SK-N-SH (cell line): ENCODE results near the gene ATXN2. TPM values are rescaled to one million over a fixed set of nuclear protein-coding genes. Genes with fewer than 3 reads are reported as not detected.
"Not testable (repeated sequence)": the region's sequence is repeated elsewhere in the genome, so short reads cannot be mapped to it uniquely, and the experiment has no call there.

Experiments
- CTCF ChIA-PET: fragments of 300-600, 350-600 bp; formaldehyde crosslinking; extraction: SDS; loops from one replicate; lab custom pipeline; 2021; lab: Yijun Ruan, JAX
- POLR2A ChIA-PET: fragments of 350-600 bp; sonication (Branson Sonifier 250); formaldehyde crosslinking; extraction: SDS; loops from one replicate; lab custom pipeline; 2020; ENCODE audit warnings: antibody characterized with exemption, inconsistent platforms; lab: Yijun Ruan, JAX
- DNase-seq: peaks from one replicate; pipeline ENCODE4 v3.0.0; 2012
- H2AFZ ChIP-seq: fragments of 200-600 bp; sonication (generic); 2 replicates; pipeline ENCODE4 v1.8.1; 2016; ENCODE audit warnings: antibody characterized with exemption, mild to moderate bottlenecking, low read depth
- H3F3A ChIP-seq: fragments of 200-600 bp; sonication (generic); replicated peaks from 2 replicates; pipeline ENCODE3; 2016; ENCODE audit warnings: antibody characterized with exemption, mild to moderate bottlenecking; ENCODE audit not compliant: insufficient read depth
- H3K27ac ChIP-seq, 2 experiments: fragments of 200-500 bp in 1 of 2; fragments of 200-600 bp in 1 of 2; sonication (Bioruptor generic) in 1 of 2; sonication (generic), shearing (Covaris generic) in 1 of 2; 2 replicates each; pipeline versions ENCODE4 v1.5.1 to v1.6.1; 2014 to 2016; ENCODE audit warnings: low read depth in 2 of 2, inconsistent platforms in 1 of 2, low read length in 1 of 2, mild to moderate bottlenecking in 1 of 2, mixed read lengths in 1 of 2
- H3K27me3 ChIP-seq: fragments of 200-600 bp; sonication (generic), shearing (Covaris generic); 2 replicates; pipeline ENCODE4 v1.6.1; 2016; ENCODE audit warnings: mixed run types; ENCODE audit not compliant: insufficient read depth
- H3K36me3 ChIP-seq, 2 experiments: fragments of 200-500 bp in 1 of 2; fragments of 200-600 bp in 1 of 2; sonication (Bioruptor generic) in 1 of 2; sonication (generic) in 1 of 2; replicated peaks in 1 of 2; 2 replicates each; pipeline versions ENCODE3 to v1.5.1; 2014 to 2016; ENCODE audit warnings: low read length in 1 of 2, mild to moderate bottlenecking in 1 of 2; ENCODE audit not compliant: insufficient read depth in 2 of 2, control insufficient read depth in 1 of 2
- H3K4me1 ChIP-seq, 2 experiments: fragments of 200-500 bp in 1 of 2; fragments of 200-600 bp in 1 of 2; sonication (Bioruptor generic) in 1 of 2; sonication (generic), shearing (Covaris generic) in 1 of 2; 2 replicates each; pipeline versions ENCODE4 v1.5.1 to v1.6.1; 2014 to 2016; ENCODE audit warnings: low read depth in 1 of 2, low read length in 1 of 2, mixed run types in 1 of 2; ENCODE audit not compliant: insufficient read depth in 2 of 2, control insufficient read depth in 1 of 2
- H3K4me2 ChIP-seq: fragments of 200-600 bp; sonication (generic), shearing (Covaris generic); 2 replicates; pipeline ENCODE4 v1.6.1; 2017; ENCODE audit warnings: mixed run types
- H3K4me3 ChIP-seq, 2 experiments: fragments of 200-500 bp in 1 of 2; fragments of 200-600 bp in 1 of 2; sonication (Bioruptor generic) in 1 of 2; sonication (generic), shearing (Covaris generic) in 1 of 2; 2 replicates each; pipeline versions ENCODE4 v1.5.1 to v1.8.1; 2014 to 2016; ENCODE audit warnings: low read depth in 2 of 2, inconsistent platforms in 1 of 2, low read length in 1 of 2, mild to moderate bottlenecking in 1 of 2, mixed read lengths in 1 of 2, moderate library complexity in 1 of 2
- H3K79me2 ChIP-seq: fragments of 200-600 bp; sonication (generic); 2 replicates; pipeline ENCODE4 v1.8.1; 2017; ENCODE audit warnings: mild to moderate bottlenecking; ENCODE audit not compliant: insufficient read depth
- H3K9ac ChIP-seq: fragments of 200-600 bp; sonication (generic); 2 replicates; pipeline ENCODE4 v1.6.1; 2017; ENCODE audit warnings: mixed run types
- H3K9me2 ChIP-seq: fragments of 200-600 bp; sonication (generic); 2 replicates; pipeline ENCODE4 v1.6.1; 2017; ENCODE audit warnings: mixed run types
- H3K9me3 ChIP-seq: fragments of 200-600 bp; sonication (generic); 2 replicates; pipeline ENCODE4 v1.6.1; 2017; ENCODE audit warnings: mixed run types, mild to moderate bottlenecking, moderate library complexity
- H4K20me1 ChIP-seq: fragments of 200-600 bp; sonication (generic); 2 replicates; pipeline ENCODE4 v1.6.1; 2017; ENCODE audit warnings: mild to moderate bottlenecking, mixed run types; ENCODE audit not compliant: insufficient read depth
- CHD2 ChIP-seq: fragments of 150-350 bp; IDR thresholded peaks from 2 replicates; pipeline ENCODE4 v1.6.1; 2018; ENCODE audit warnings: low read length; ENCODE audit not compliant: partially characterized antibody
- EZH2phosphoT487 ChIP-seq: fragments of 200-600 bp; sonication (generic); IDR thresholded peaks from 2 replicates; pipeline ENCODE4 v1.6.1; 2017; ENCODE audit warnings: low read depth, mixed run types, mild to moderate bottlenecking, antibody characterized with exemption, moderate library complexity, borderline replicate concordance
- FOSL2 ChIP-seq: IDR thresholded peaks from 2 replicates; pipeline ENCODE4 v1.4.0; 2012; ENCODE audit warnings: low read depth, mild to moderate bottlenecking, moderate library complexity, borderline replicate concordance
- FOXJ3 ChIP-seq: sonication (generic); formaldehyde crosslinking; IDR thresholded peaks from 2 replicates; pipeline ENCODE4 v1.5.1; 2020; ENCODE audit warnings: mild to moderate bottlenecking, missing genetic modification reagents
- FOXM1 ChIP-seq: IDR thresholded peaks from 2 replicates; pipeline ENCODE4 v1.4.0; 2012; ENCODE audit warnings: low read depth, mild to moderate bottlenecking
- GABPA ChIP-seq: IDR thresholded peaks from 2 replicates; pipeline ENCODE4 v1.4.0; 2012; ENCODE audit warnings: low read depth, mild to moderate bottlenecking
- GATA2 ChIP-seq: sonication (generic); formaldehyde crosslinking; IDR thresholded peaks from 2 replicates; pipeline ENCODE4 v1.5.0; 2020; ENCODE audit warnings: mild to moderate bottlenecking, missing genetic modification reagents
- MXI1 ChIP-seq: IDR thresholded peaks from 2 replicates; pipeline ENCODE4 v1.6.1; 2012; ENCODE audit warnings: mild to moderate bottlenecking, low read depth, low read length, improper control_type of control experiment
- NFIC ChIP-seq: IDR thresholded peaks from 2 replicates; pipeline ENCODE4 v1.4.0; 2012; ENCODE audit warnings: borderline replicate concordance
- RFX5 ChIP-seq: IDR thresholded peaks from 2 replicates; pipeline ENCODE4 v1.6.1; 2012; ENCODE audit warnings: mild to moderate bottlenecking, improper control_type of control experiment, low read length
- TCF12 ChIP-seq: IDR thresholded peaks from 2 replicates; pipeline ENCODE4 v1.4.0; 2012
- TEAD4 ChIP-seq: IDR thresholded peaks from 2 replicates; pipeline ENCODE4 v1.4.0; 2012; ENCODE audit warnings: mild to moderate bottlenecking, borderline replicate concordance; ENCODE audit not compliant: insufficient read depth
- USF1 ChIP-seq: IDR thresholded peaks from 2 replicates; pipeline ENCODE4 v1.4.0; 2012; ENCODE audit warnings: low read depth, borderline replicate concordance
- WGBS: methylation state at CpG from one replicate; pipeline ENCODE4 v1.1.6; 2017; ENCODE audit warnings: low lambda C conversion rate; 5-methylcytosine and 5-hydroxymethylcytosine counted together
- polyA plus RNA-seq, 3 experiments: library from polyadenylated mRNA; depleted of rRNA; stranded (reverse); fragments of >200 nt; gene quantifications; 2 replicates each; pipeline ENCODE4 v1.2.3, GENCODE V29; 2012

ATXN2 gene
- polyA plus RNA-seq, 1 of the 3 experiments (the other 2 are of a cell fraction) = 35.7 TPM

- Histone ChIP-seq H3K79me2 (peaks cover 35% of the 10 kb centered on the region; the same call in 1 of the 2 replicates), H3K9me2 (no peaks in the 10 kb centered on the region), H3K4me3 (no peak overlapping the region), H3K36me3 (peaks cover 81 to 91% of the 10 kb centered on the region in 2 experiments), H3K27me3 (no peaks in the 10 kb centered on the region), H2AFZ (no peak overlapping the region), H3K27ac (no peak overlapping the region), H3K4me1 (no peaks in the 10 kb centered on the region), H3F3A (peaks cover 11% of the 10 kb centered on the region), H3K4me2 (no peak overlapping the region), H3K9me3 (no peaks in the 10 kb centered on the region), H3K9ac (no peak overlapping the region), H4K20me1 (no peaks in the 10 kb centered on the region)
- POLR2A ChIA-PET = no interaction called here
- CTCF ChIA-PET = interaction anchor here (1.2 to 1.5 kb wide), 3 partner anchors 8 to 122 kb away, joined by 5 read pairs; no protein-coding TSS in a partner anchor
- no peak for TF ChIP-seq GATA2 (CRISPR knock-in tag)
- no peak for TF ChIP-seq TEAD4
- no peak for TF ChIP-seq FOXJ3
- no peak for TF ChIP-seq FOSL2
- no peak for TF ChIP-seq CHD2
- no peak for TF ChIP-seq RFX5
- no peak for TF ChIP-seq FOXM1
- TF ChIP-seq EZH2phosphoT487 = no peak
- no peak for TF ChIP-seq TCF12
- TF ChIP-seq USF1 = no peak
- TF ChIP-seq MXI1 = no peak
- TF ChIP-seq GABPA = no peak
- TF ChIP-seq NFIC = no peak
- DNase-seq = no peak
Measured at GRCh38 chr12:111519083-111519482, 80.0 kb downstream of the ATXN2 start.

- H3K4me2 ChIP-seq, H3K27ac ChIP-seq, H3K9me2 ChIP-seq, H2AFZ ChIP-seq, H4K20me1 ChIP-seq, H3K9ac ChIP-seq, H3K4me1 ChIP-seq, POLR2A ChIA-PET, H3K27me3 ChIP-seq, H3K9me3 ChIP-seq, H3K4me3 ChIP-seq, DNase-seq: not testable (repeated sequence)
- CTCF ChIA-PET = interaction anchor here (1.0 to 1.6 kb wide), 2 partner anchors 22 to 111 kb away, joined by 6 read pairs; no protein-coding TSS in a partner anchor
- Histone ChIP-seq H3K79me2 (peaks cover 27% of the 10 kb centered on the region), H3K36me3 (peaks cover 47 to 80% of the 10 kb centered on the region in 2 experiments), H3F3A (peaks cover 15% of the 10 kb centered on the region)
- WGBS = 92% methylated on average over 6 of the region's 6 CpGs
Measured at GRCh38 chr12:111507719-111508118, 91.4 kb downstream of the ATXN2 start.

GRCh38 chr12:111507258-111507657 lies 91.9 kb downstream of the ATXN2 start:
- peaks cover 46 to 81% of the 10 kb centered on the region in 2 experiments for H3K36me3 ChIP-seq
- H3K27ac ChIP-seq, POLR2A ChIA-PET, H3K4me3 ChIP-seq, H3K9ac ChIP-seq, DNase-seq, H3K4me1 ChIP-seq, H3K27me3 ChIP-seq, H3K4me2 ChIP-seq, H4K20me1 ChIP-seq, CTCF ChIA-PET, H3K9me3 ChIP-seq, H2AFZ ChIP-seq, H3K9me2 ChIP-seq: not testable (repeated sequence)
- peaks cover 15% of the 10 kb centered on the region for H3F3A ChIP-seq
- 80% methylated on average over 1 of the region's 31 CpGs for WGBS
- peaks cover 29% of the 10 kb centered on the region for H3K79me2 ChIP-seq
